ENCODE data around the gene DYRK1A.

Gene DYRK1A

DNA sequence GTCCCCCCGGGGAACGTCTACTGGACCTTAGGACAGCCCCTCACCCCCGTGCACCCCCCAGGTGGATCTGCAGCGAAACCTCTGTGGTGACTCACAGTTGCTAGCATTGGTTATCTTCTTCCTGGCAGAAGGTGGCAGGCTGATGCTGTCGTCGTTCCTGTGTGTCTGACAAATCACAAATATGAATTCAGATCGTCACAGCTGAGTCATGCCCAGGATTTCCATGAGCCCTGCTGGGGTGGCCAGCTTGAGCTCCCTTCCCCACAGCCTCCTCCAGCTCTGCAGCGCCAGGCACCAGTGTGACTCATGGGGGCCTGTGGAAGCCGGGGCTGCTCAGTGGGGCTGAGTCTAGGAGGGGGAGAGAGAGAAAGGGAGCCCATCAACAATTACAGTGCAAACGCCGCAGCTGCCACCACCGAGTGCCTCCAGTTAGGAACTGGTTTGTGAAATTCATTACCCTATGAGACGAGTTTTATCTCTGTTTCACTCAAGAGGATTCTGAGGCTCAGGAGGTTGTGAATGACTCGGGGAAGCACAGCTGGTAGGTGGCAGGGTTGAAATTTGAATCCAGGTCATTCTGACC lies 197.9 kb downstream of the DYRK1A start:
- DNase-seq (ENCODE audit: low read depth in 2 of 2, low spot score in 1 of 2) = peak; percentile 81 to 88

GRCh38 chr21:37564924-37565529 lies 198.5 kb downstream of the DYRK1A start:
- DNase-seq (ENCODE audit: low read depth in 2 of 2, low spot score in 1 of 2) = no peak

DNA sequence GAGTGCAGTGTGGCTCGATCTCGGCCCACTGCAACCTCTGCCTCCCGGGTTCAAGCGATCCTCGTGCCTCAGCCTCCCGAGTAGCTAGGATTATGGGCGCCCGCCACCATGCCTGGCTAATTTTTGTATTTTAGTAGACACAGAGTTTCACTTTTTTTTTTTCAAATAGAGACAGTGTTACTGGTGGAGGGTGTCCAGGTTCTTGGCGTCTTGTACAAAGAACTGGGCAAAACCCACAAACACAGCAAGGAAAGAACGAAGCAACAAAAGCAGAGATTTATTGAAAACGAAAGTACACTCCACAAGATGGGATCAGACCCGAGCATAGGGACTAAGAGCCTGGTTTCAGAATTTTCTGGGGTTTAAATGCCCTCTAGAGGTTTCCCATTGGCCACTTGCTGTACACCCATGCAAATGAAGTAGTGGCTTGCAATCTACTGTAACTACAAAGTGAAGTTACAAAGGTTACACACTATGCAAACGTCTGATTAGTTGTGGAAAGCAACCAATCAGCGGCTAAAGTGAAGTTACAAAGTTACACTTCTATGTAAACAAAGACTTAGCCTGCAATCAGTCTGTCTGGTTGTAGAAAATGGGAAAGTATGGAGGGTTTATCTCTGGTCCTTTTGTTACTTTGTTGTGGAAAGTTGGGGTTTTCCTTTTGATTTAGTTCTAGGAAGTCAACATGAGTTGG lies 199.1 kb downstream of the DYRK1A start:
- DNase-seq (ENCODE audit: low read depth in 2 of 2, low spot score in 1 of 2) = no peak

- DNase-seq (ENCODE audit: low read depth in 2 of 2, low spot score in 1 of 2) = no peak
Observed at GRCh38 chr21:37566790-37567615, 200.4 kb downstream of the DYRK1A start.

GRCh38 chr21:37568415-37568814 lies 201.8 kb downstream of the DYRK1A start:
- no peak for DNase-seq (ENCODE audit: low read depth in 2 of 2, low spot score in 1 of 2)

GRCh38 chr21:37568916-37569315 lies 202.3 kb downstream of the DYRK1A start:
- DNase-seq (ENCODE audit: low read depth in 2 of 2, low spot score in 1 of 2) = no peak

DNA sequence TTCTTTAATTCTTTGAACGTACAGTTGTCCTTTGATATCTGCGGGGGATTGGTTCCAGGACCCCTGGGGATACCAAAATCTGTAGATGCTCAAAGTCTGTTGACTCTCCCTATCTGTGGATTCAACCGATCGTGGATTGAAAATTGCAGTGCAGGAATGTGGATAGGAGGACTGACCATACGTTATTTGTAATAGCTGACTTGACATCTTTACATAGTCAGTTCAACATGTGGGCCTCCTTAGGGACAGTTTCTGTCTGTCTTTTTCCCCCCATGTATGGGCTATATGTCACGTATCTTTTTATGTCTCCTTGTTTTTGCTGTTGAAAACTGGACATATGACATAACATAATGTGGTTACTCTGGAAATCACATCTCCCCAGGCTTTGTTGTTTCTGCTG lies 204.9 kb downstream of the DYRK1A start:
- DNase-seq (ENCODE audit: low read depth in 2 of 2, low spot score in 1 of 2) = no peak

GRCh38 chr21:37574316-37574715 lies 207.7 kb downstream of the DYRK1A start:
- no peak for DNase-seq (ENCODE audit: low read depth in 2 of 2, low spot score in 1 of 2)

DNA sequence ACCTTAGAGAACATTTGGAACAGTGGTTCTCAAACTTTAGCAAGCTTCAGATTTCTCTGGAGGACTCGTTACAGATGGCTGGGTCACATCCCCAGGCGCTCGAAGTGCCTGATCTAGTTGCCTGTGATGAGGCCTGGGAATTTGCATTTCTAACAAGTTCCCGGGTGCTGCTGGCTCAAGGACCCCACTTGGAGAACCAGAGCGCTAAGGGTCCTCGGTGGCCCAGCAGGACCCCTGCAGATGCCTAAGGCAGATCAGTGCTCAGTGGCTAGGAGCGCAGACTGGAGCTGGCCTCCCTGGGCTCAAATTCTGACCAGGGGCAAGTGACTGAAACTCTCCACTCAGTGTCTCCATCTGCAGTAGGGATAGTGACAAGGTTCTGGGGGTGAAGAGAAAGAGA lies 208.2 kb downstream of the DYRK1A start:
- DNase-seq (ENCODE audit: low read depth in 2 of 2, low spot score in 1 of 2) = no peak

DNA sequence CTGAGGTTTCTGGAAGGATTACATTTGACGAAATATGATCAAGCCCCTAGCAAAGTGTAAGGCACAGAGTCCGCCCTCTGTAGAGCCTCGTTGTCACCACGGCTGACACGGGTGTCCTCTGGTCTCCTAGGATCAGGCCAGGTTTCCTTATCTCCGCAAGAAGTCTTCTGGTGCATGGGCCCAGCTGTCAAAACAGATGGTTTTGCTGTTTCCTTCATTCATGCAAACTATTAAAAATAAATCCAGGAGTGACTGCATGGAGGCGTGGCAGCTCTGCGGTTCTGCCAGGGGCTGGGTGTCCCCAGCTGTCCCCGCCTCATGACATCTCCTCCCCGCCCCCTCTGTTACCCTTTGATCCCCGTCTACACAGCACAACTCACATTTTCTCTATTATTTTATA lies 209.0 kb downstream of the DYRK1A start:
- DNase-seq (ENCODE audit: low read depth in 2 of 2, low spot score in 1 of 2) = no peak
